ENCODE measurements around the gene NRXN2. TPM values are rescaled to one million over a fixed set of nuclear protein-coding genes. Genes with fewer than 3 reads are reported as not detected.

The NRXN2 gene
- total RNA-seq, 1 donor from 2014 or later, result 0.14 TPM

DNA sequence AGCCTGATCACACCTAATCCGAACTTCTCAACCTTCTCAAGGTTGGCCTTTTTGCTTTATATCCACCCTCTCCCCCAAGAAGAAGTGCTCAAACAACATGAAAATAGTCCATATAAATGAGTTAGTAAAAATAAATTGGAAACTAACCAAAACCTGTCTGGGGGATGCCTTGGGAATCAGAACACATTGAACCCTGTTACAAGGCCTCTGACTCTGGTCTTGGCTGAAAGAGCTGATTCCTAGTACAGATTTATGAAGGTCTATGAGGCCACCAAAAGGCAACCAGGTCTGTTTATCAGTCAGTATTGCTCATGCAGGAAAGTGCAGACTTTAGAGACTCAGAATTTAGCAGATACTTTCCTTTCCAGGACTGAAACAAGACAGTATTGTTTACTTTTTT, 49.7 kb downstream of the NRXN2 start:
- FAIRE-seq (no peak), DNase-seq (ENCODE audit: low read depth) (no peak)
- TF ChIP-seq, protein P1, sequence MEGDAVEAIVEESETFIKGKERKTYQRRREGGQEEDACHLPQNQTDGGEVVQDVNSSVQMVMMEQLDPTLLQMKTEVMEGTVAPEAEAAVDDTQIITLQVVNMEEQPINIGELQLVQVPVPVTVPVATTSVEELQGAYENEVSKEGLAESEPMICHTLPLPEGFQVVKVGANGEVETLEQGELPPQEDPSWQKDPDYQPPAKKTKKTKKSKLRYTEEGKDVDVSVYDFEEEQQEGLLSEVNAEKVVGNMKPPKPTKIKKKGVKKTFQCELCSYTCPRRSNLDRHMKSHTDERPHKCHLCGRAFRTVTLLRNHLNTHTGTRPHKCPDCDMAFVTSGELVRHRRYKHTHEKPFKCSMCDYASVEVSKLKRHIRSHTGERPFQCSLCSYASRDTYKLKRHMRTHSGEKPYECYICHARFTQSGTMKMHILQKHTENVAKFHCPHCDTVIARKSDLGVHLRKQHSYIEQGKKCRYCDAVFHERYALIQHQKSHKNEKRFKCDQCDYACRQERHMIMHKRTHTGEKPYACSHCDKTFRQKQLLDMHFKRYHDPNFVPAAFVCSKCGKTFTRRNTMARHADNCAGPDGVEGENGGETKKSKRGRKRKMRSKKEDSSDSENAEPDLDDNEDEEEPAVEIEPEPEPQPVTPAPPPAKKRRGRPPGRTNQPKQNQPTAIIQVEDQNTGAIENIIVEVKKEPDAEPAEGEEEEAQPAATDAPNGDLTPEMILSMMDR (IDR thresholded peaks at IDR 0.05; ENCODE audit: insufficient read depth, low read depth, low read length), result no peak
- no peak for TF ChIP-seq EZH2 (IDR thresholded peaks at IDR 0.05; ENCODE audit: insufficient read depth, low read length)
- Histone ChIP-seq H3K36me3 (ENCODE audit: insufficient read depth, low read length) (no peaks in the 10 kb centered on the region), H3K4me2 (ENCODE audit: low read length) (no peak overlapping the region), H3K9ac (ENCODE audit: low read length) (no peak overlapping the region), H4K20me1 (ENCODE audit: insufficient read depth, low read length) (no peaks in the 10 kb centered on the region), H3K9me3 (ENCODE audit: insufficient read depth, low read depth, low read length) (no peaks in the 10 kb centered on the region), H3K4me3 (ENCODE audit: insufficient read depth, low read depth, low read length) (no peak overlapping the region), H3K27ac (ENCODE audit: low read depth, low read length) (no peak overlapping the region), H3K79me2 (ENCODE audit: insufficient read depth, low read length) (no peaks in the 10 kb centered on the region), H2AFZ (ENCODE audit: low read depth, low read length) (no peak overlapping the region), H3K27me3 (ENCODE audit: insufficient read depth, low read length) (peaks cover 31% of the 10 kb centered on the region), H3K4me1 (ENCODE audit: insufficient read depth, low read length) (peaks cover 13% of the 10 kb centered on the region)
- peaks cover 62% of the 10 kb centered on the region for H3K27me3 Mint-ChIP-seq (ENCODE audit: low read depth, unreplicated experiment)
- H3K4me3 Mint-ChIP-seq (ENCODE audit: unreplicated experiment), result no peak overlapping the region
- peaks cover 11% of the 10 kb centered on the region for H3K4me1 Mint-ChIP-seq (ENCODE audit: low read depth, unreplicated experiment)
- H3K27ac Mint-ChIP-seq (ENCODE audit: unreplicated experiment), result no peak overlapping the region
- no peaks in the 10 kb centered on the region for H3K36me3 Mint-ChIP-seq (ENCODE audit: low read depth, unreplicated experiment)
- peaks cover 6% of the 10 kb centered on the region for H3K9me3 Mint-ChIP-seq (ENCODE audit: unreplicated experiment)

GRCh38 chr11:64672875-64673274, 50.1 kb downstream of the NRXN2 start:
- DNase-seq (ENCODE audit: low read depth), result no peak
- TF ChIP-seq, protein P1 (IDR thresholded peaks at IDR 0.05; ENCODE audit: insufficient read depth, low read depth, low read length), result no peak
- no peak for TF ChIP-seq EZH2 (IDR thresholded peaks at IDR 0.05; ENCODE audit: insufficient read depth, low read length)
- Histone ChIP-seq H3K27me3 (ENCODE audit: insufficient read depth, low read length) (peaks cover 30% of the 10 kb centered on the region), H3K4me1 (ENCODE audit: insufficient read depth, low read length) (peaks cover 13% of the 10 kb centered on the region), H3K4me3 (ENCODE audit: insufficient read depth, low read depth, low read length) (no peak overlapping the region), H3K9me3 (ENCODE audit: insufficient read depth, low read depth, low read length) (no peaks in the 10 kb centered on the region), H3K79me2 (ENCODE audit: insufficient read depth, low read length) (no peaks in the 10 kb centered on the region), H3K9ac (ENCODE audit: low read length) (no peak overlapping the region), H3K27ac (ENCODE audit: low read depth, low read length) (no peak overlapping the region), H2AFZ (ENCODE audit: low read depth, low read length) (no peak overlapping the region), H3K36me3 (ENCODE audit: insufficient read depth, low read length) (no peaks in the 10 kb centered on the region), H4K20me1 (ENCODE audit: insufficient read depth, low read length) (no peaks in the 10 kb centered on the region), H3K4me2 (ENCODE audit: low read length) (no peak overlapping the region)
- Mint-ChIP-seq H3K27ac (ENCODE audit: unreplicated experiment) (no peak overlapping the region), H3K4me3 (ENCODE audit: unreplicated experiment) (no peak overlapping the region), H3K27me3 (ENCODE audit: low read depth, unreplicated experiment) (peaks cover 61% of the 10 kb centered on the region), H3K4me1 (ENCODE audit: low read depth, unreplicated experiment) (peaks cover 11% of the 10 kb centered on the region), H3K36me3 (ENCODE audit: low read depth, unreplicated experiment) (no peaks in the 10 kb centered on the region), H3K9me3 (ENCODE audit: unreplicated experiment) (peaks cover 6% of the 10 kb centered on the region)
- no peak for FAIRE-seq

DNA sequence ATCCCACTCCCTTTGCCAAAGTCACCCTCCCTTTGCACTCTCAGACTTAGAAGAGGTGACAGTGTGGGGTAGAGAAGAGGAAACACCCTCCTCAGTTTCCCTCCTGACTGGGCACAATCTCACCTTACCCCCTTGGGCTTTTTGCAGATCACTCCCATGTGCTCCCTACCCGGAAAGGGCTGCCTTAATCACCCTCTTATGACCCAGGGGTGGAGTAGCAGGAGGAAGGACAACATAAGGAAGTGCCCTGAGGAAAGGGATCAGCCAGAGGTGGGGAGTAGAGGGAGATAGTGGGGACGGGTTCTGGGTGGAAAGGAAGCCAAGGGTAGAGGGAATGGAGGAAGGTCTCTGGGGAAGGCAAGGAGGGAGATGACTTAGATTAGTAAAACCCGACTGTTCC, 52.0 kb downstream of the NRXN2 start:
- Histone ChIP-seq H3K9ac (ENCODE audit: low read length) (no peak overlapping the region), H3K9me3 (ENCODE audit: insufficient read depth, low read depth, low read length) (no peaks in the 10 kb centered on the region), H3K4me3 (ENCODE audit: insufficient read depth, low read depth, low read length) (no peak overlapping the region), H3K4me1 (ENCODE audit: insufficient read depth, low read length) (peaks cover 12% of the 10 kb centered on the region), H3K4me2 (ENCODE audit: low read length) (no peak overlapping the region), H3K36me3 (ENCODE audit: insufficient read depth, low read length) (no peaks in the 10 kb centered on the region), H4K20me1 (ENCODE audit: insufficient read depth, low read length) (no peaks in the 10 kb centered on the region), H2AFZ (ENCODE audit: low read depth, low read length) (no peak overlapping the region), H3K79me2 (ENCODE audit: insufficient read depth, low read length) (no peaks in the 10 kb centered on the region), H3K27me3 (ENCODE audit: insufficient read depth, low read length) (peaks cover 18% of the 10 kb centered on the region), H3K27ac (ENCODE audit: low read depth, low read length) (no peak overlapping the region)
- Mint-ChIP-seq H3K27me3 (ENCODE audit: low read depth, unreplicated experiment) (peaks cover 56% of the 10 kb centered on the region), H3K36me3 (ENCODE audit: low read depth, unreplicated experiment) (no peaks in the 10 kb centered on the region), H3K9me3 (ENCODE audit: unreplicated experiment) (peaks cover 6% of the 10 kb centered on the region), H3K4me1 (ENCODE audit: low read depth, unreplicated experiment) (peaks cover 11% of the 10 kb centered on the region), H3K4me3 (ENCODE audit: unreplicated experiment) (no peak overlapping the region), H3K27ac (ENCODE audit: unreplicated experiment) (no peak overlapping the region)
- DNase-seq (ENCODE audit: low read depth) (no peak), FAIRE-seq (no peak)
- TF ChIP-seq, protein P1 (IDR thresholded peaks at IDR 0.05; ENCODE audit: insufficient read depth, low read depth, low read length), result no peak
- TF ChIP-seq EZH2 (IDR thresholded peaks at IDR 0.05; ENCODE audit: insufficient read depth, low read length), result no peak

Data from astrocyte (in vitro differentiated cells and primary cell).